Stimulated activated CD4-positive, alpha-beta T cell treated with anti-CD3 and anti-CD28 coated beads, TNF-alpha, amount 100 ng/mL, for 1 hour (primary cell): Measurements from ENCODE around the gene DCAF7.

Experiments used
- DNase-seq, 3 donors: peaks; one replicate each; pipeline ENCODE4 v3.0.0-alpha.2; 2020; ENCODE audit warnings: low read depth in 3 of 3, low spot score in 1 of 3

DCAF7 gene

DNA sequence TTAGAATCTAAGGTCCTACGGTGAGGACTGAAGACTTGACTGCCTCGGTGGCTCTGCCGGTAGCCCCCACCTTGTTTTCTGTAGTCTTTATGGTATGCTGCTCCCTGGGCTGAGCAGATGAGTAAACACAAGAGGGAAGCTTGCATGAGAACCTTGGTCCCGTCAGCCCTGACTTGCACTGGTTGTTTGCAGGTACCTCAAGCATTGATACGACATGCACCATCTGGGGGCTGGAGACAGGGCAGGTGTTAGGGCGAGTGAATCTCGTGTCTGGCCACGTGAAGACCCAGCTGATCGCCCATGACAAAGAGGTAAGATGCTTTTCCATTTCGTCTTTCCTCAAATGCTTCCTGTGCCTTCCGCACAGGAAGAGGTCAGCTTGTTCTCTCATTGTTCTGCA lies 29.4 kb downstream of the DCAF7 start:
- no peak for DNase-seq

DNA sequence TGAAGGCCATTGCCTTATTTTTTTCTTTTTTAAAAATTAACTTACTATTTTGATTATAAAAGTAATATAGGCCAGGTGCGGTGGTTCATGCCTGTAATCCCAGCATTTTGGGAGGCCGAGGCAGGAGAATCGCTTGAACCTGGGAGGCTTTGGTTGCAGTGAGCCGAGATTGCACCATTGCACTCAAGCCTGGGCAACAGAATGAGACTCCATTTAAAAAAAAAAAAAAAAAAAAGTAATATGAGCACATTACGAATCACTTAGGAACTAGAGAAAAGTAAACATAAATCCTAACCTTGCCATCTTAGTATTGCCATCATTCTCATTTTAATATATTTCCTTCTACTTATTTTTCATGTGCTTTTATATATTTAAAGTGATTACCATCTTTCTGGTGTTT lies 37.5 kb downstream of the DCAF7 start:
- no peak for DNase-seq

DNA sequence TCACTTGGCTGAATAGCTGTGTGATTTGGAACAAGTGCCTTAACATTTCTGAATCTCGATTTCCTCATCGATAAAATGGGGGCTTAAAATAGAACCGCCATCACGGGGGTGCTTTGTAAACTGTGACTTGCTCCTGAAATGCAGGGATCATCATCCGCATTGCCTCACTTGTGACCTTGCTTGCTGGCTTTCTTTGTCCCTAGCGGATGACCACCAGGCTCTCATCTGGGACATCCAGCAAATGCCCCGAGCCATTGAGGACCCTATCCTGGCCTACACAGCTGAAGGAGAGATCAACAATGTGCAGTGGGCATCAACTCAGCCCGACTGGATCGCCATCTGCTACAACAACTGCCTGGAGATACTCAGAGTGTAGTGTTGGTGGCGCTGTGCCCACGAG lies 38.5 kb downstream of the DCAF7 start:
- no peak for DNase-seq

DNA sequence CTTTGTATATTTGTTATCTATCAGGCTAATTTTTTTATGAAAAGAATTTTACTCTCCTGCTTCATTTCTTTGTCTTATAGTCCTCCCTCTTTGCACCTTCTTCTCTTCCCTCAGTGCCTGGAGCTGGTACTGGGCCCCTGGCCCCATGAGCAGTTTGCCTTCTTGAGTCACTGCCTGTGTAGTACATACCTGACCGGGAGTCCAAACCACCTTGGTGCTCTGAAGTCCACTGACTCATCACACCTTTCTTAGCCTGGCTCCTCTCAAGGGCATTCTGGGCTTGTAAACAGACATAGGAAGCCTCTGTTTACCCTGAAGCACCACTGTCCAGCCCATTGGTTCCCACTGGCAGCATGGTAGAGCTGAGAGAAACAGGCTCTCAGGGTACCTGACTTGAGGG lies 39.4 kb downstream of the DCAF7 start:
- no peak for DNase-seq

DNA sequence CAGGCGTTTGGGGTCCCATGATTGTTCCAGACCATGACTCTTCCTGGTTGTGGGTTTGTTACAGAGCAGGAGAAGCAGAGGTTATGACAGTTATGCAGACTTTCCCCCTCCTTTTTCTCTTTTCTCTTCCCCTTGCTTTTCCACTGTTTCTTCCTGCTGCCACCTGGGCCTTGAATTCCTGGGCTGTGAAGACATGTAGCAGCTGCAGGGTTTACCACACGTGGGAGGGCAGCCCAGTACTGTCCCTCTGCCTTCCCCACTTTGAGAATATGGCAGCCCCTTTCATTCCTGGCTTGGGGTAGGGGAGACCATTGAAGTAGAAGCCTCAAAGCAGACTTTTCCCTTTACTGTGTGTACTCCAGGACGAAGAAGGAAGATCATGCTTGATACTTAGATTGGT lies 42.5 kb downstream of the DCAF7 start:
- DNase-seq = no peak

DNA sequence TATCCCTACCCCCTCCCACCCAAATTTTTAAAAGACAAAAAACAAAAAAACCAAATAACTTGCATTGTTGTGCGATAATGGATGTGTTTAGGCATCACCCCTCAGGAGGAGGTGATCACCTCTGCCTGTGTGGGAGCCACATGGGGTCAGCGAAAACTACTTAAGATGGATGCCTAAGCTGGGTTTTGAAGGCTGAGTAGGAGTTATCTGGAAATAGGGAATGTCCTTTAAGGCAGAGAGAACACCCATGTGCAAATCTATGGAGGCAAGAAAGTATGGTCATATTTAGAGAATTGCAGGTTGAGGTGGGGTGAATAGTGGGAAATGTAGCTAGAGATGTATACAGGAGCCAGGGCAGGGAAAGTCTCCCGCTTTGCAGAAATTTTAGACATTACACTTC lies 44.9 kb downstream of the DCAF7 start:
- DNase-seq = no peak

DNA sequence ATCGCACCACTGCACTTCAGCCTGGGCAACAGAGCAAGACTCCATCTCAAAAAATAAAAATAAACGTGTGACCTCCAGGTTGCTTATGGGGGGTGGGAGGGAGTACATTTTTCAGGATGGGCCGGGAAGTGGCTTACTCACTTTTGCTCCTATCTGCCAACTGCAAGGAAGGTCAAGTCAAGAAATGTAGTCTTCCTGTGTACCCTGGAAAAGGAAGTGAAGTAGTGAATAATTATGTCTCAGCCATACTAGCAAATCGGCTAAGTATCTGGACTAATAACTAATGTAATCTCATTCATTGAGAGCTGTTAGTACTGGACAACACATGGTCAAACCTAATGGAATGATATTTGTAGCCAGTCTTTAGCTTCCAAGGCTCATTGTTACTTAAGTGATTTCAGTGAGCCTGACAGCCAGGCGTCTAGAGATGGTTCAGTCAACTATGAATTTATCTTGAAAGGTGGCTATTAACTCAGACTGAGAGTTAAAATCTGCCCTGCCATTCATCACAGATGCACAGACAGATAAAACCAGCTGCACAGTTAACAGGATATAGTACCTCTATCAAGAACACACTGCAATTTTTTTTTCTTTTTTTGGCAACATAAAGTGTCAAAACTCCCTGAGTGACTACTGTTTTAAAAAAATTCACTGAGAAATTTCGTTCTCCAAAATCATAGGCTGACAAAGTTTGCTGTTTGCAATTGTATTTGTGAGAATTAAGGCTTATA lies 46.7 kb downstream of the DCAF7 start:
- DNase-seq = no peak

DNA sequence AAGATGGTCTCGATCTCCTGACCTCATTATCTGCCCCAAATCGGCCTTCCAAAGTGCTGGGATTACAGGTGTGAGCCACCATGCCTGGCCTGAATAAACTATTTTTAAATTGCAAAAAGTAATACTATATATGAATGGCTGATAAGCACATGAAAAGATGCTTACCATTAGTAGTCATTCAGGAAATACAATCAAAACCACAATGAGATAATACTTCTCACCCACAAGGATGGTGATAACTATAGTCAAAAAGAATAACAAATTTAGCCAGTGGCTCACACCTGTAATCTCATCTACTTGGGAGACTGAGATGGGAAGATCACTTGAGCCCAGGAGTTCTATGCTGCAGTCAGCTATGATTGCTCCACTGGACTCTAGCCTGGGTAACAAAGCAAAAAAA lies 48.0 kb downstream of the DCAF7 start:
- DNase-seq = no peak

DNA sequence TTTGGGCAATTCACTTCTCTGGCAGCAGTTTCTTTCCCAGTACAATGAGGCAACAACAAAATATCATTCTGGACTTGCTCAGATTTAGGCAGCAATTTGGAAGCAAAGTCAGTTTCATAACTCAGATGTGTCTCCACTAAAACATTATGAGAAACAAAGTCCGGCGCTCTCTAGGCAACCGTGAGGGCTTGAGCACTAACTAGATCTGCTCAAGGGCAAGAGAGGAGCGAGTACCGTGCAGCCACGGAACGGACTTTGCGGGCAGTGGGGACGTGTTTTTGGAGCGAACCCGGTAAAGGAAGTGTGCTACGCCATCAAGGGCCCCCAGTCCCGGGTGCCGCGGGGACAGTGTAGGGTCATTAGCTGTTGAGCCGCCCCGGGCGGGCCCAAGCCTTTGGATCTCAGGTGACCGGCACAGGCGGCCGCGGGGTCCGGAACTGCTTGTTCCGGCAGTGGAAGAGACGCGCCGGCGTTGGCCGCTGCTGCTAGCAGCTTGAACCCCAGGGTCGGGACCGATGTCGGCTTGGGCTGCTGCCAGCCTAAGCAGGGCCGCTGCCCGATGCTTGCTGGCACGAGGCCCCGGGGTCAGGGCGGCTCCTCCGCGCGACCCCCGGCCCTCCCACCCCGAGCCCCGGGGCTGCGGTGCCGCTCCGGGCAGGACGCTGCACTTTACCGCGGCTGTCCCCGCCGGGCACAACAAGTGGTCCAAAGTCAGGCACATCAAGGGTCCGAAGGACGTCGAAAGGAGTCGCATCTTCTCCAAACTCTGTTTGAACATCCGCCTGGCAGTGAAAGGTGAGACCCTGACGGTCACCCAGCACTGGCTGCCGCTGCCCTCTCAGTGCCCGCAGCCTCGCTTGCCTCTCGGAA lies 50.5 kb downstream of the DCAF7 start, which contains the start of gene TACO1:
TSS of gene TACO1 (plus strand) at position 327 of the 870 bp plus-strand sequence. CDS start at position 516, 189 bp downstream.
- DNase-seq = peak; percentile 38 to 75 (median 59)

DNA sequence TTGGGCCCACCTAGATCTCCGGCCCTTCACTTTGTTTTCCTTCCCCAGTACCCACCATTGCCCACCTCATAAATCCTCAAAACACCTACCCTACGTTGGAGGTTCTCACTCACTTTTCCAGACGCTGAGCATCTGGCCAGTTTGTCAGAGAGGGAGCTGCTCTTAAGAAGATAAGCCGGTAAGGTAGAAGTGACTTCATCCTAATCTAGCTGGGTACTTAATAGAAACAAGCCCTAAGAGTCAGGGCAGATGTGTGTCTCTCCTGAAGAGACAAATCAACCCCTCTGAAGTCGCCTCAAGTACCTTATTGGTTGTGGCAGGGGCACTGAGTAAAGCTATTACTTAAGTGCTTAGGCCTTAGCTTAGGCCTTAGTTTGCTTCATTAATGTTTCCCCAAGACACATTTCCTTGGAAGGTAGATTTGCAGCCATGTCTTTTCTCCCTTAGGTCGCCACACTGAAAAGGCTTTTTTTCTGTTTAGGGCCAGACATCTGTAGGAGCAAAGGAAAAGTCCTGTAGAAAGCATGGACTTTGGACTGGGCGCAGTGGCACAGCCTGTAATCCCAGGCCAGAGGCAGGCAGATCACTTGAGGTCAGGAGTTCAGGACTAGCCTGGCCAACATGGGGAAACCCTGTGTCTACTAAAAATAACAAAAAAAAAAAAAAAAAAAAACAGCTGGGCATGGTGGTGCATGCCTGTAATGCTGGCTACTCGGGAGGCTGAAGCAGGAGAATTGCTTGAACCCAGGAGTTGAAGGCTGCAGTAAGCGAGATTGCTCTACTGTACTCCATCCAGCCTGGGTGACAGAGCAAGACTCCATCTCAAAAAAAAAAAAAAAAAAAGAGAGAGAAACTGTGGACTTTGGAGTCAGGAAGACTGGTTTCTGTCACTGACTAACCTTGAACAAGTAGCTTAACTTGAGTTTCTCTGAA lies 51.4 kb downstream of the DCAF7 start:
- no peak for DNase-seq

DNA sequence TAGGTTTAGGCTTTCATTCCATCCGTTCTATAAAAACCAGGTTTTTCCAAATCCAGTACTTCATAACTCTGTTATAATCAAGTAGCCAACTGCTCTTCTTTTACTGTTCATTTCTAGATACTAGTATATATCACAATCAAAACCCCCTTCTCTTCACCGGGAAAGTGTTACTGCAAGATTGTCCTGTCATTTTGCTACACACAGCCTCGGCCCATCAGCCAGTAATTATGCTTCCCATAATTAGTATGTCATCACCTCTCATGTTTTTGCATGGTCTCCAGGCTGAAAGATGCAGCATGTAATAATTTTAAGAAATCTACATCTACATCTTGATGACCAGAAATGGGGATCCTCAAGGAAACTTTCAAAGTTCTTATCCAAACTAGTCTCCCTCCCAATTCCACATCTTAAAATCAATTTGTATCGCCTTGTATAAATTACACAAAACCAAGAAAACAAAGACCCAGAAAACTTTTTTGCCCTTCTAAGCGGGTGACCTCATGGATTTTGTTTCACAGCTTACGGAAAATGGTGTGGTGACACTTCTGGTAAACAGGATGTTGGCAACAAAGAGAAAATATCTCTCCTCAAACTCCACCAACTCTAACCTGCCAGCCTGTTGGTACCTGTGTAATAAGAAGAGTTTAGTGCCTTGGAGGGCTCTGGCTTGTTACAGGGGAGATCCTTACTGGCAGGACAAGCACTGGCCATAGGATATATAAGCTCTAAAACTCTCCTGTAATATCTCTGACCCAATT lies 59.7 kb downstream of the DCAF7 start:
- DNase-seq = no peak

DNA sequence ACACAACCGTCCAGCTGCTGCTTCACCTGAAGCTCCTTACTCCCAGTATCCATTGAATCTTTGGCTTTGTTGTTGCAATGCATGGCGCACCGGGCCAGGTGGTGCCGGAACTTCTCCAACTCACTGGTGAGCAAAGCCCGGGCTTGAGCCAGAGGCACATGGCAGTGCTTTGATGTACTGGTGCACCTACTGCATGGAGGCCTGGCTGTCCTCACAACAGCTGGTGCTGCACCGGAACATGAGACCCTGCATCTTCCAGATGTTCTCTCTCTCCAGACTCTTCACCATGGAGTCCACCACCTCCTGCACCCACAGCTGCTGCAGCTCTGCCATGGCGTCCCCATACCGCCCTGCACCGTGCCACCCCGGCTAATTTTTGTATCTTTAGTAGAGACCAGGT lies 60.6 kb downstream of the DCAF7 start:
- no peak for DNase-seq

DNA sequence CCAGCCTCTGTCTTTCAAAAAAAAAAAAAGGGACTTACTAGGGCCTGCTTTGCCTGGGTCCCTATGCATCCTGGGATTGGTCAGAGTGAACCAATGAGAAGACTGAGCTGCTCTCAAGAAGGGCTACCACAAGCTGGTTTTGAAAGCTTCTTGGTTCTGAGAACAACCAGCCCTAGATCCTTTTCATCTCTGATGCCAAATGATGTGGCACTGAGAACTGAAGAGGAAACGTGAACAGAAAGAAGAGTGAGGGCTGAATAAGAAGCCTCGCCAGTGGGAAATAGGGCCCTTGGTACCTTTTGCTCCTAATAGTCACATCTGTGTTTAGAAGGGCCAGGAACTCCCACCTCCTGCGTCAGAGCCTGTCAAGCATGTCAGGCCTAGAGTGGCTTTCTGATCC lies 61.1 kb downstream of the DCAF7 start:
- DNase-seq = no peak

DNA sequence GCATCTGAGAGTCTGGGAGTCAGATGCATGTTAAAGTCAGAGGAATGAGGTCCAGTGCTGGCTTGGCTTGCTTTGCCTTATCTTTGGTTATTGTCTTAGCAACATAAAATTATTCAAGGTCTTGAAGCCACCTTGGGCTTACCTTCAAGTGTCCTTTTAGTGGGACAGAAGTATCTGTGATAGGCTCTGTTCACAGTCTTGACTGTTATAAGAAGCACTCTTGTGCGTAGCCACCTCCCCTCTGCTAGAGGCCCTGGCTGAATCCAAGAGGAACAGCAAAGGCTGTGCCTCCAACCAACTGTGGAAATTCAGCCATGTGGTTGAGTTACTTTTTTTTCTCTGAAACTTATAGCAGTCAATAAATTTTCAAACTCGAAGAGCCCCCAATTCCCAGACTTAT lies 63.4 kb downstream of the DCAF7 start:
- DNase-seq = no peak

DNA sequence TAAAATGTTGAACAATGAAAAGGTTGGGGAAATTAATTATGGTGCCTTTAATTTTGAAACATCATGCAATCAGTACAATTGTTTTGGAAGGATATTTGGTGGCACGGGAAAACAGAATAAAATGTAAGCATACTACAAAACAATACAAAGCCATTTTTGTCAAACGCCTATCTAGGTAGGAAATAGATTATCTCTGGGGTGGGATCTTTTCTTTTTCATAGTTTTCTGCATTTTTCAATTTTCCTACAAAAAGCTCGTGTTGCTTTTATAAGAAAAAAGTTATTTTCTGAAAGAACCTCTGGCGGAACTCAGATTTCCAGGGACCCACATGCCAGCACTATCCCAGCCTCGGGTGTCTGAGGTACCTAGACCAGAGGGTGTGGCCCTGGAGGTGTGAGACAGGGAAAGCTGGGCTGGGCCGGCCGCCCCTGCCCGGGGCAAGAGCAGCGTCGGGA lies 71.0 kb downstream of the DCAF7 start:
- DNase-seq = no peak

DNA sequence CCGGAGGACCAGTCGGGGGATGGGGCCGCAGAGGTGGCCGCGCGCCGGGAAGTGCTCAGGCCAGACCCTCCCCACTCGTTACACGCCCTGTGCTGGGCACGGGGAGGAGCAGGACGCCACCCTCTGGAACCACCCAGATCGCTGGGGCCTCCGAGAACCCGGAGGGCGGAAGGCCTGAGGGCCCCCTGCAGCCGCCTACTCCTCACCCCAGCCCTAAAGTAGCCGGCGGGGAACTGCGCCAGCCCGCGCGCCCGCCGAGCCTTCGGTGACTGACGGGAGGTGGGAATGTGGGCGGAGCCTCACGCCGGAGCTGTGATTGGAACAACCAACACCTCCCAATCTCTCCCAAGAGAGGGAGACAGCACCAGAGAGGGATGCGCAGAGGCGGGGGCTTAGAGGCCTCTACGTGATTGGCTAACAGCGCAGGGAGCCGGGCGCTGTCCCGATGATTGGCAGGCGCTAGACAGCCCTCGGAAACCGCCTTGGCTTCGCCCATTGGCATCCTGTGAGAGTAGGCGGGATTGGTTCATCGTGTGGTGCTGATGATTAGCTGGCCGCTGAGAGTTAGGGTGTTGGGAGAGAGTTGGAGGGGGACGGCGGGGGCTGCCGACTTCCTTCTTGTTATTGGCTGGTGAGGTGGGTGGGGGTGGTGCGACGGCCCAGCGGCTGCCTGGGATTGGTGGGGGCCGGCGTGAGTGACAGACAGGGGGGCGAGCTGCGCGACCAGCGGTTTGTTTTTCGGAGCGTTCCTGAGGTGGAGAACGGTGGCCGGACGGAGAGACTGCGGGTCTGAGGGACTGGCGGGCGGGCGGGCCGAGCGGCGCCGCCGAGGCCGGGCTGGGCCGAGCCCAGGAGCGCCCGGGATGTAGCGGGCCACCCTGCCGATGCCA lies 71.7 kb downstream of the DCAF7 start, which contains the start of gene MAP3K3:
TSS of gene MAP3K3 (plus strand) at position 734 of the 890 bp plus-strand sequence. CDS start 343 bp downstream, outside the sequence.
- DNase-seq = peak; percentile 82 to 94 (median 93)

DNA sequence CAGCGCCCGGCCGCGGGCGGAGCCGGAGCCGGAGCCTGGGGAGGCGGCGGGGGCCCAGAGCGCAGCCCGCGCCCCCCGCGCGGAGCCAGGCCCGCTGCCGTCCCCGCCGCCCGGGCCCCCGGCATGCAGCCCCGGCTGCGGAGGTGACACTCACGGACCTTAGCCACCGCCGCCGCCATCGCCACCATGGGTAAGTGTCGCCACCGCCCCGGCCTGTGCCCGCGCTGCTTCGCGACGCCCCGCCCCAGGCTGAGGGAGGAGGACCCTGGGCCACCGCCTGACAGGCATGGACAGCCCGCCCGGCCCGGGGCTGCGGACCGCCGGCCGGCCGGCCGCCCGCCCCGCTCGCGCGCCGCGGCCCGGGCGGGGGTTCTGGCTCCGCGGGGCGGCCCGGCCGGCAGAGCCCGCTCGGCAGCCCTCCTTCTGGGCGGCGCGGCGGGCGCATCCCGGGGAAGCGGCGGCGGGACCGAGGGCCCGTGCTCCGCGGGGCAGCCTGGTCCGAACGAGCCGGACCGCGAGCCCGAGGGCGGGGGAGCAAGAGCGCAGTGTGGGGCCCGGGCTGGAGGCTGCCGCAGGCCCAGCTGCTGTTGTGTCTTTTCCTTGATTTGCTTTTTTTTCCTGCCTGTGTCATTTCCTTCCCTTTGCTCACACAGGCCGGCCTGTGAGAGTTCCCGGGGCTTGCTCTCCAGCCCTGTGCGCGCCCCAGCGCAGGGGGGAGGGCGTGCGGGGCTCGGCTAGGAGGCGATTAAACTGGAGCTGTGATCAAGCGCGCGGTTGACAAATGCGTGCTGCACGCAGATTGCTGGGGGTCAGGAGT lies 72.5 kb downstream of the DCAF7 start:
- peak in 1 of 3 donors; percentile 47 for DNase-seq

DNA sequence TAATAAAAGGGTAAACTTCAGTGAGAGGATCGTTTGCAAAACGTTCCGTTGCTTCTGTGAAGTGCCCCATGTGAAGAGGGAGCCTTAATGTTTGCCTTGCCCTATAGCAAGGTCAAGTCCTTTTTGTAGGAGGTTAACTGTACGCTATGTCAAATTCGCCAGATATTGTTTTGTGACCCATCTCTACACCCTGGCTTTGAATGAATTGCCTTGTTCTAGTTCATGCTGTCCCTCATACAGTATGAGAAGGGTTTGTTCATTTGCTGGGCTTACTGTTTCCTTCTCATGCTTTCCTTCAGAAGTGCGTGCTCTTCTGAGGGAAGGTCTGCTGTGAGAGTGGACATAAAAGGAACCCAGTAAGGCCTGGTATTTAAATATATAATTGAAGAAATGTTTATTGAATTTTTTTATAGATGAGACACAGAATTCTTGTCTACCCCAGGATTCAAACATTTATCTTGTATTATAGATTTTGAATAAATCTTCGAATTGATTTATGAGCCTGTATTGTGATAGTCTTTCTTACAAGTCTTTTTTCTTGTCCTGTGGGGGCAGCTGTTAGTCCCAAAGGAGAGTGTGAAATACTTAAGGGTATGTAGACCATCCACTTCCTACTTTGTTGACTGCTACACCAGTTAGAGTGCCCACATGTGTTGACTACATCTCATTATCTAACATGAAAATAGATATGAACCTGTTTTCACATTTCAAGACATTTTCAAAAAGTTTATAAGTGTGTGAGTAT lies 73.7 kb downstream of the DCAF7 start:
- DNase-seq = no peak
